GM12878 (cell line): Measurements from ENCODE around the gene KCNQ1. TPM values are rescaled to one million over a fixed set of nuclear protein-coding genes. Genes with fewer than 3 reads are reported as not detected.

Experiments
- ATAC-seq: fragments of 200-7000 bp; cut with Tn5 transposase; 3 replicates; pipeline ENCODE4 v1.9.1; 2020; ENCODE audit warnings: mild to moderate bottlenecking, moderate library complexity
- BruUV-seq: library from RNA; stranded (reverse); fragments of 400-500 nt; replicated peaks from 2 replicates; lab custom pipeline; 2021; lab: Mats Ljungman, UMichigan
- CTCF ChIA-PET: fragments of 300-600 bp; sonication (Branson Sonifier 250); formaldehyde crosslinking; extraction: SDS; loops from one replicate; lab custom pipeline; 2021; ENCODE audit warnings: inconsistent platforms; lab: Yijun Ruan, JAX
- POLR2A ChIA-PET: fragments of 350-600 bp; formaldehyde crosslinking; extraction: SDS; loops from one replicate; lab custom pipeline; 2021; ENCODE audit warnings: inconsistent platforms; lab: Charles Lee
- RAD21 ChIA-PET: fragments of 300-600 bp; sonication (Branson Sonifier 250); formaldehyde crosslinking; loops from one replicate; lab custom pipeline; 2023; ENCODE audit warnings: antibody characterized with exemption; ENCODE audit not compliant: unreplicated experiment; lab: Charles Lee
- SMC1A ChIA-PET: fragments of 300-600 bp; sonication (Branson Sonifier 250); formaldehyde crosslinking; loops from one replicate; lab custom pipeline; 2023; ENCODE audit not compliant: unreplicated experiment, uncharacterized antibody; lab: Charles Lee
- DNase-seq: peaks from one replicate; pipeline ENCODE4 v3.0.0-alpha.2; 2011; ENCODE audit warnings: low read depth, low spot score
- FAIRE-seq: peaks from 3 replicates; lab custom pipeline; 2011; peaks lifted over from hg19 to GRCh38; lab: Jason Lieb, UNC
- H2AFZ ChIP-seq: 2 replicates; pipeline ENCODE4 v1.6.0; 2011; ENCODE audit warnings: low read depth, low read length, control low read depth; ENCODE audit not compliant: control insufficient read depth
- H3K27ac ChIP-seq: 2 replicates; pipeline ENCODE4 v1.5.1; 2011; ENCODE audit warnings: control low read depth; ENCODE audit not compliant: control insufficient read depth, insufficient read depth
- H3K27me3 ChIP-seq, 2 experiments: replicated peaks in 1 of 2; 2 replicates each; pipeline versions ENCODE4 v1.6.0 to v1.6.1; 2011; ENCODE audit warnings: low read length in 1 of 2; ENCODE audit not compliant: control insufficient read depth in 2 of 2, insufficient read depth in 2 of 2
- H3K36me3 ChIP-seq, 2 experiments: 2 replicates each; pipeline ENCODE4 v1.5.1; 2011; ENCODE audit warnings: low read length in 1 of 2; ENCODE audit not compliant: control insufficient read depth in 2 of 2, insufficient read depth in 2 of 2
- H3K4me1 ChIP-seq: 2 replicates; pipeline ENCODE4 v1.6.1; 2011; ENCODE audit warnings: mild to moderate bottlenecking, low read length, moderate library complexity, mixed read lengths; ENCODE audit not compliant: control insufficient read depth, insufficient read depth
- H3K4me2 ChIP-seq: 2 replicates; pipeline ENCODE4 v1.6.0; 2011; ENCODE audit warnings: control low read depth; ENCODE audit not compliant: control insufficient read depth, insufficient read depth
- H3K4me3 ChIP-seq: fragments of 200-600 bp; sonication (generic); 2 replicates; pipeline ENCODE4 v1.5.1; 2016
- H3K79me2 ChIP-seq: 2 replicates; pipeline ENCODE4 v1.6.0; 2011; ENCODE audit warnings: low read length; ENCODE audit not compliant: control insufficient read depth, insufficient read depth
- H3K9ac ChIP-seq: 2 replicates; pipeline ENCODE4 v1.8.0; 2011; ENCODE audit warnings: low read length, control low read depth, mixed read lengths; ENCODE audit not compliant: control insufficient read depth, insufficient read depth
- H3K9me3 ChIP-seq: replicated peaks from 3 replicates; pipeline ENCODE4 v1.5.1; 2011; ENCODE audit warnings: mild to moderate bottlenecking, low read length; ENCODE audit not compliant: control insufficient read depth, insufficient read depth
- H4K20me1 ChIP-seq: 2 replicates; pipeline ENCODE4 v1.6.0; 2011; ENCODE audit not compliant: control insufficient read depth, insufficient read depth
- IKZF2 ChIP-seq, 2 experiments: fragments of 450-650 bp; IDR thresholded peaks; 2 replicates each; pipeline ENCODE4 v1.6.1; 2017; ENCODE audit warnings: mild to moderate bottlenecking in 2 of 2, moderate library complexity in 2 of 2
- MTA3 ChIP-seq: IDR thresholded peaks from 2 replicates; pipeline ENCODE4 v1.6.1; 2012; ENCODE audit warnings: low read length, inconsistent platforms, borderline replicate concordance
- NR2C2 ChIP-seq: IDR thresholded peaks from 2 replicates; pipeline ENCODE4 v1.6.1; 2011; ENCODE audit warnings: borderline replicate concordance, low read depth; ENCODE audit not compliant: control insufficient read depth, insufficient read length
- RBBP5 ChIP-seq: fragments of 200-600 bp; sonication (generic); conservative IDR thresholded peaks from 2 replicates; pipeline ENCODE4 v1.6.1; 2016
- SPI1 ChIP-seq: IDR thresholded peaks from 2 replicates; pipeline ENCODE4 v1.6.1; 2011; ENCODE audit warnings: low read depth, mild to moderate bottlenecking, low read length, moderate library complexity, borderline replicate concordance; ENCODE audit not compliant: insufficient read depth
- SREBF2 ChIP-seq: IDR thresholded peaks from 2 replicates; pipeline ENCODE4 v1.6.1; 2012; ENCODE audit warnings: mild to moderate bottlenecking, low read length
- SUZ12 ChIP-seq: fragments of 200-600 bp; sonication (generic); IDR thresholded peaks from one replicate; pipeline ENCODE4 v1.6.1; 2018; ENCODE audit warnings: antibody characterized with exemption, mild to moderate bottlenecking; ENCODE audit not compliant: unreplicated experiment
- ZNF24 ChIP-seq: fragments of 450-650 bp; IDR thresholded peaks from 2 replicates; pipeline ENCODE4 v1.6.1; 2017; ENCODE audit warnings: antibody characterized with exemption, mild to moderate bottlenecking
- ZNF274 ChIP-seq: IDR thresholded peaks from one replicate; pipeline ENCODE4 v1.8.0; 2011; ENCODE audit not compliant: insufficient read length, insufficient read depth
- ZZZ3 ChIP-seq: IDR thresholded peaks from 2 replicates; pipeline ENCODE4 v1.6.1; 2011; ENCODE audit warnings: low read depth; ENCODE audit not compliant: control insufficient read depth, insufficient read length
- WGBS: methylation state at CpG from one replicate; pipeline ENCODE4 v1.1.6; 2016; ENCODE audit warnings: low lambda C conversion rate; ENCODE audit not compliant: insufficient replicate concordance, insufficient coverage; ENCODE audit errors: missing lambda C conversion rate; 5-methylcytosine and 5-hydroxymethylcytosine counted together
- in situ Hi-C: fragments of 300-500 bp; cut with MboI; formaldehyde crosslinking; loops from 9 replicates; pipeline ENCODE4 v1.14.3; 2018; ENCODE audit warnings: mixed read lengths
- intact Hi-C: fragments of 100-400 bp; cut with micrococcal nuclease; formaldehyde crosslinking; loops from one replicate; pipeline ENCODE4 v1.14.2; 2022; ENCODE audit not compliant: unreplicated experiment
- polyA plus RNA-seq, 11 experiments: library from polyadenylated mRNA; depleted of rRNA in 4 of 11; unstranded in 6 of 11; stranded (reverse) in 5 of 11; fragments of >200 nt; fragmentation: Nextera tagmentation in 4 of 11; fragmentation: Illumina TruSeq in 1 of 11; extraction: Ambion mirVana in 4 of 11; extraction: Trizol in 1 of 11; gene quantifications; 1 replicate in 1 of 11; 2 replicates in 10 of 11; pipeline versions ENCODE4 v1.2.1 to v1.2.3, GENCODE V29; 2011 to 2016; ENCODE audit warnings: inconsistent platforms in 2 of 11, missing spikeins in 2 of 11, low read depth in 1 of 11
- total RNA-seq, 4 experiments: library from RNA; depleted of rRNA in 3 of 4; stranded (reverse); fragments of >200 nt in 3 of 4; fragmentation: Illumina TruSeq in 1 of 4; extraction: Trizol in 1 of 4; gene quantifications; 2 replicates each; pipeline versions ENCODE4 v1.2.1 to v1.2.3, GENCODE V29; 2013 to 2021
- TF ChIP-seq, protein P1 (sequence below): IDR thresholded peaks from 2 replicates; pipeline ENCODE4 v1.6.1; 2011; ENCODE audit warnings: mild to moderate bottlenecking, low read depth, low read length, moderate library complexity; ENCODE audit not compliant: insufficient replicate concordance
- TF ChIP-seq, protein P2 (sequence below): IDR thresholded peaks from 2 replicates; pipeline ENCODE4 v1.6.1; 2012; ENCODE audit warnings: low read length, inconsistent platforms

The KCNQ1 gene
- total and polyA plus RNA-seq, 10 of the 15 experiments (the other 5 are each of a cell fraction or from before 2014, with no cell fraction given): 0.03 to 0.15 (median 0.12) TPM; not detected in 7

DNA sequence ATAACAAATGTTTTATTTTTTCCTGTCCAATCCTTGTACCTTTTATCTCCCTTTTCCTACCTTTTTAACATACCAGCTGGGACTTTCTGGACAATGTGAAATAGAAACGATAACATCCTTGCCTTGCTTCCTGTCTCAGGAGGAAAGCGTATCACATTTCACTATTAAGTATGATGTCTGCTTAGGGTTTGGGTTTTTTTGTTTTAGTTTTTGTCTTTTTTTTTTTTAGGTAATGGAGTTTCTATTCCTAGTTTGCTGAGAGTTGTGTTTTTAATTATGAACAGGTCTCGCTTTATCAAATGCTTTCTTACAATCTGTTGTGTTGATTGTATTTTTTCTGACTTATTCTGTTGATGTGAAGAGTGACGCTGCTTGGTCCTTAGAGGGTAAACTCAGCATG, 319.2 kb downstream of the KCNQ1 start:
- H3K4me2 ChIP-seq: no peak overlapping the region
- H3K79me2 ChIP-seq: no peaks in the 10 kb centered on the region
- CTCF ChIA-PET: no interaction called here
- H3K36me3 ChIP-seq: no peaks in the 10 kb centered on the region
- POLR2A ChIA-PET: no interaction called here
- H3K9ac ChIP-seq: no peak overlapping the region
- WGBS: 50% methylated on average over 4 of the region's 4 CpGs
- SMC1A ChIA-PET: no interaction called here
- no peak for ATAC-seq
- in situ Hi-C loops (no loop called here), intact Hi-C loops (no loop called here)
- H3K4me1 ChIP-seq: no peaks in the 10 kb centered on the region
- no peaks in the 10 kb centered on the region for H4K20me1 ChIP-seq
- RAD21 ChIA-PET: no interaction called here
- no peak overlapping the region for H3K27ac ChIP-seq
- H2AFZ ChIP-seq: no peak overlapping the region
- no peak for DNase-seq
- no peak for TF ChIP-seq NR2C2
- no peak for TF ChIP-seq SREBF2
- TF ChIP-seq, protein P1, sequence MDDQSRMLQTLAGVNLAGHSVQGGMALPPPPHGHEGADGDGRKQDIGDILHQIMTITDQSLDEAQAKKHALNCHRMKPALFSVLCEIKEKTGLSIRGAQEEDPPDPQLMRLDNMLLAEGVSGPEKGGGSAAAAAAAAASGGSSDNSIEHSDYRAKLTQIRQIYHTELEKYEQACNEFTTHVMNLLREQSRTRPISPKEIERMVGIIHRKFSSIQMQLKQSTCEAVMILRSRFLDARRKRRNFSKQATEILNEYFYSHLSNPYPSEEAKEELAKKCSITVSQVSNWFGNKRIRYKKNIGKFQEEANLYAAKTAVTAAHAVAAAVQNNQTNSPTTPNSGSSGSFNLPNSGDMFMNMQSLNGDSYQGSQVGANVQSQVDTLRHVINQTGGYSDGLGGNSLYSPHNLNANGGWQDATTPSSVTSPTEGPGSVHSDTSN: no peak
- TF ChIP-seq, protein P2, sequence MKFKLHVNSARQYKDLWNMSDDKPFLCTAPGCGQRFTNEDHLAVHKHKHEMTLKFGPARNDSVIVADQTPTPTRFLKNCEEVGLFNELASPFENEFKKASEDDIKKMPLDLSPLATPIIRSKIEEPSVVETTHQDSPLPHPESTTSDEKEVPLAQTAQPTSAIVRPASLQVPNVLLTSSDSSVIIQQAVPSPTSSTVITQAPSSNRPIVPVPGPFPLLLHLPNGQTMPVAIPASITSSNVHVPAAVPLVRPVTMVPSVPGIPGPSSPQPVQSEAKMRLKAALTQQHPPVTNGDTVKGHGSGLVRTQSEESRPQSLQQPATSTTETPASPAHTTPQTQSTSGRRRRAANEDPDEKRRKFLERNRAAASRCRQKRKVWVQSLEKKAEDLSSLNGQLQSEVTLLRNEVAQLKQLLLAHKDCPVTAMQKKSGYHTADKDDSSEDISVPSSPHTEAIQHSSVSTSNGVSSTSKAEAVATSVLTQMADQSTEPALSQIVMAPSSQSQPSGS: no peak
- no peak for TF ChIP-seq ZNF24
- TF ChIP-seq SUZ12: no peak
- TF ChIP-seq SPI1: no peak
- no peak for TF ChIP-seq IKZF2 (IDR thresholded peaks at IDR 0.05)
- TF ChIP-seq RBBP5: no peak
- no peak for TF ChIP-seq MTA3
- no peak for TF ChIP-seq ZZZ3
- TF ChIP-seq ZNF274: no peak
- FAIRE-seq: no peak
- BruUV-seq: no TSS peak
- no peaks in the 10 kb centered on the region; the same call in 2 of the 3 replicates for H3K9me3 ChIP-seq
- H3K27me3 ChIP-seq: no peaks in the 10 kb centered on the region
- H3K4me3 ChIP-seq: no peak overlapping the region
